Measurements from ENCODE around the gene SEMA5A. TPM values are rescaled to one million over a fixed set of nuclear protein-coding genes. Genes with fewer than 3 reads are reported as not detected.
A peak's percentile ranks its signal among the peaks of the same experiment; 100 is the strongest.

SEMA5A gene
- total and polyA plus RNA-seq, 11 donors = 4.6 to 71.5 (median 33.8) TPM

GRCh38 chr5:9344751-9345240 lies 201.1 kb downstream of the SEMA5A start:
- DNase-seq = no peak
- intact Hi-C loops (cut with DNase I) = no loop called here

GRCh38 chr5:9343146-9343850 lies 202.6 kb downstream of the SEMA5A start:
- no peaks in the 10 kb centered on the region for H3K9me3 ChIP-seq
- DNase-seq (no peak), ATAC-seq (no peak)
- H3K4me1 ChIP-seq = peaks cover 0 to 18% (median 7%) of the 10 kb centered on the region in 12 donors
- H3K36me3 ChIP-seq = no peaks in the 10 kb centered on the region
- no peak overlapping the region for H3K27ac ChIP-seq
- no peak for TF ChIP-seq CTCF (IDR thresholded peaks at IDR 0.05)
- no peak for TF ChIP-seq POLR2A (IDR thresholded peaks at IDR 0.05)
- no peaks in the 10 kb centered on the region for H3K27me3 ChIP-seq
- intact Hi-C loops (cut with DNase I) = no loop called here
- H3K4me3 ChIP-seq = no peak overlapping the region
- WGBS, 4 donors = 47 to 65% (median 58%) methylated on average over 3 of the region's 3 CpGs

More at GRCh38 chr5:9344751-9345240, 201.1 kb downstream of the SEMA5A start:
- Histone ChIP-seq H3K9me3 (no peaks in the 10 kb centered on the region), H3K27me3 (no peaks in the 10 kb centered on the region), H3K4me3 (no peak overlapping the region), H3K27ac (no peak overlapping the region), H3K36me3 (no peaks in the 10 kb centered on the region), H3K4me1 (peaks cover 0 to 25% (median 11%) of the 10 kb centered on the region in 12 donors)
- TF ChIP-seq POLR2A (IDR thresholded peaks at IDR 0.05) (no peak), CTCF (IDR thresholded peaks at IDR 0.05) (no peak)
- 81 to 94% (median 84%) methylated on average over 1 of the region's 1 CpG for WGBS, 4 donors
- ATAC-seq = no peak

- ATAC-seq (no peak), DNase-seq (no peak)
- Histone ChIP-seq H3K4me1 (peaks cover 0 to 26% (median 2%) of the 10 kb centered on the region in 12 donors), H3K4me3 (no peak overlapping the region), H3K27ac (no peak overlapping the region), H3K27me3 (no peaks in the 10 kb centered on the region), H3K9me3 (no peaks in the 10 kb centered on the region), H3K36me3 (no peaks in the 10 kb centered on the region)
- WGBS, 4 donors = 68 to 75% (median 70%) methylated on average over 6 of the region's 6 CpGs
- intact Hi-C loops (cut with DNase I) = no loop called here
- TF ChIP-seq CTCF (IDR thresholded peaks at IDR 0.05) (no peak), POLR2A (IDR thresholded peaks at IDR 0.05) (no peak)
Observed at GRCh38 chr5:9342161-9342787, 203.6 kb downstream of the SEMA5A start.

- ATAC-seq = peak in 3 of 4 donors; percentile 49 to 62 (median 55)
- no peak for TF ChIP-seq CTCF (IDR thresholded peaks at IDR 0.05)
- Histone ChIP-seq H3K4me3 (no peak overlapping the region), H3K4me1 (peaks cover 0 to 27% (median 4%) of the 10 kb centered on the region in 12 donors), H3K36me3 (peaks cover 0 to 3% (median 0%) of the 10 kb centered on the region in 9 donors), H3K27ac (no peak overlapping the region), H3K27me3 (no peaks in the 10 kb centered on the region), H3K9me3 (no peaks in the 10 kb centered on the region)
- WGBS, 4 donors = 49 to 57% (median 53%) methylated on average over 2 of the region's 2 CpGs
- peak in 3 of 5 donors; percentile 39 to 41 (median 40) for DNase-seq
- intact Hi-C loops (cut with DNase I) = no loop called here
Observed at GRCh38 chr5:9340085-9340484, 205.8 kb downstream of the SEMA5A start.
